ENCODE results near the gene TUFM.

Gene TUFM

DNA sequence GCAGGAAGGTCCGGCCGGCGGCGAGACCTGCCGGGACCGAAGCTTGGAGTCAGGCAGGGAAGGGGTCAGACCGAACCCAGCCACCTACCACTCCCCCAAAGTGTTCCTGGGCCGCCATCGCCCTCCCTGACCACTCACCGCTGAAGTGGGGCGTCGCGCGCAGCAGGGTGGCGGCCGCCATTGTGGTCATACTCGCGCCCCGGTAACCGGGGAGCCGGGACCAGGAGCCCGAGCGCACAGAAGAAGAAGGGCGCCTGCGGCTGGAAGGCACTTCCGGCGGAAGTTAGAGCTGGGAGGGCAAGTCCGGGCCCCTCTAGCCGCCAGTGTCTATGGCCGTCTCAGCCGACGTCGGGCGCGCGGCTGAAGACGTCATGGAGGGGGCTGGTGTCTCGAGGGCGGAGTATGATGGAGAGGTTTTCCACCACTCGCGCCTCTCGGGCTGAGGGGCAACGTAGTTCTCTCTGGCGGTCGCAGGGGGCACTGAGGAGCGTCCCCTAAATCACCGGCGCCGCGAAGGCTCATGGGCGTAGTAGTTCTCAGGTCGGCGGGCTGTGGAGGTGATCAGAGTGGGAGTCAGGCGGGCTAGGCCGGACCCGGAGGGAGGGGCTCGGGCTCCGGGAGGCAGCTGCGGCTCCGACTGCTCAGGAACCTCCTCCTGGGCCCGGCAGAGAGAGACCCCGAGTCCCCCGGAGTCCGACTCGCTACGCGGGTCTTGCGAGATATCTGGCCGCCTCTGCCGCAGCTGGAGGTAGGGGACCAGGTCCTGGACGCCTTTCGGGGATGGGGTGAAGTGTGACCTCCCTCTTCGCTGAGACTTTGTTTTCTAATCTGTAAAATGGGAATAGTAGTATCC is at the start of gene TUFM:
Gene TUFM, minus strand, starts transcription at position 269 of the 853 bp plus-strand sequence. Its CDS starts 79 bp downstream, at position 190.
- ATAC-seq, result peak; percentile 92
- TF ChIP-seq, protein P1, sequence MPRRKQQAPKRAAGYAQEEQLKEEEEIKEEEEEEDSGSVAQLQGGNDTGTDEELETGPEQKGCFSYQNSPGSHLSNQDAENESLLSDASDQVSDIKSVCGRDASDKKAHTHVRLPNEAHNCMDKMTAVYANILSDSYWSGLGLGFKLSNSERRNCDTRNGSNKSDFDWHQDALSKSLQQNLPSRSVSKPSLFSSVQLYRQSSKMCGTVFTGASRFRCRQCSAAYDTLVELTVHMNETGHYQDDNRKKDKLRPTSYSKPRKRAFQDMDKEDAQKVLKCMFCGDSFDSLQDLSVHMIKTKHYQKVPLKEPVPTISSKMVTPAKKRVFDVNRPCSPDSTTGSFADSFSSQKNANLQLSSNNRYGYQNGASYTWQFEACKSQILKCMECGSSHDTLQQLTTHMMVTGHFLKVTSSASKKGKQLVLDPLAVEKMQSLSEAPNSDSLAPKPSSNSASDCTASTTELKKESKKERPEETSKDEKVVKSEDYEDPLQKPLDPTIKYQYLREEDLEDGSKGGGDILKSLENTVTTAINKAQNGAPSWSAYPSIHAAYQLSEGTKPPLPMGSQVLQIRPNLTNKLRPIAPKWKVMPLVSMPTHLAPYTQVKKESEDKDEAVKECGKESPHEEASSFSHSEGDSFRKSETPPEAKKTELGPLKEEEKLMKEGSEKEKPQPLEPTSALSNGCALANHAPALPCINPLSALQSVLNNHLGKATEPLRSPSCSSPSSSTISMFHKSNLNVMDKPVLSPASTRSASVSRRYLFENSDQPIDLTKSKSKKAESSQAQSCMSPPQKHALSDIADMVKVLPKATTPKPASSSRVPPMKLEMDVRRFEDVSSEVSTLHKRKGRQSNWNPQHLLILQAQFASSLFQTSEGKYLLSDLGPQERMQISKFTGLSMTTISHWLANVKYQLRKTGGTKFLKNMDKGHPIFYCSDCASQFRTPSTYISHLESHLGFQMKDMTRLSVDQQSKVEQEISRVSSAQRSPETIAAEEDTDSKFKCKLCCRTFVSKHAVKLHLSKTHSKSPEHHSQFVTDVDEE (CRISPR knock-in tag; IDR thresholded peaks at IDR 0.05), result no peak
- TF ChIP-seq, protein P2, sequence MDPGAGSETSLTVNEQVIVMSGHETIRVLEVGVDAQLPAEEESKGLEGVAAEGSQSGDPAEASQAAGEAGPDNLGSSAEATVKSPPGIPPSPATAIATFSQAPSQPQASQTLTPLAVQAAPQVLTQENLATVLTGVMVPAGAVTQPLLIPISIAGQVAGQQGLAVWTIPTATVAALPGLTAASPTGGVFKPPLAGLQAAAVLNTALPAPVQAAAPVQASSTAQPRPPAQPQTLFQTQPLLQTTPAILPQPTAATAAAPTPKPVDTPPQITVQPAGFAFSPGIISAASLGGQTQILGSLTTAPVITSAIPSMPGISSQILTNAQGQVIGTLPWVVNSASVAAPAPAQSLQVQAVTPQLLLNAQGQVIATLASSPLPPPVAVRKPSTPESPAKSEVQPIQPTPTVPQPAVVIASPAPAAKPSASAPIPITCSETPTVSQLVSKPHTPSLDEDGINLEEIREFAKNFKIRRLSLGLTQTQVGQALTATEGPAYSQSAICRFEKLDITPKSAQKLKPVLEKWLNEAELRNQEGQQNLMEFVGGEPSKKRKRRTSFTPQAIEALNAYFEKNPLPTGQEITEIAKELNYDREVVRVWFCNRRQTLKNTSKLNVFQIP (CRISPR knock-in tag; IDR thresholded peaks at IDR 0.05; ENCODE audit: borderline replicate concordance, low read depth), result no peak
- TF ChIP-seq ZC3H10 (CRISPR knock-in tag; IDR thresholded peaks at IDR 0.05), result no peak
- no peak for TF ChIP-seq ARNTL (CRISPR knock-in tag; IDR thresholded peaks at IDR 0.05; ENCODE audit: borderline replicate concordance, low read depth)
- TF ChIP-seq TCF4 (CRISPR knock-in tag; IDR thresholded peaks at IDR 0.05; ENCODE audit: borderline replicate concordance), result no peak

DNA sequence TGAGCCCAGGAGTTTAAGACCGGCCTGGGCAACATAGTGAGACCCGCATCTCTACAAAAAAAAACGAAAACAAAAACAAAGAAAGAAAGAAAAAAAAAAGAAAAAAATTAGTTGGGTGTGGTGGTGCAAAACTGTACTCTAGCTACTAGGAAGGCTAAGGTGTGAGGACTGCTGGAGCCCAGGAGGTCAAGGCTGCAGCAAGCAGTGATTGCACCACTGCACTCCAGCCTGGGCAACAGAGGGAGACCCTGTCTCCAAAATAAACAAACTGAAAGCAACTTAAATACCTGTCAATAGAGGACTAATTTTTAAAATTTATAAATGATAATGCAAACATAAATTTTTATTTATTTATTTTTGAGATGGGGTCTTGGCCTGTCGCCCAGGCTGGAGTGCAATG is 49.5 kb upstream of the TUFM start:
- ATAC-seq, result no peak
- TF ChIP-seq, protein P3, sequence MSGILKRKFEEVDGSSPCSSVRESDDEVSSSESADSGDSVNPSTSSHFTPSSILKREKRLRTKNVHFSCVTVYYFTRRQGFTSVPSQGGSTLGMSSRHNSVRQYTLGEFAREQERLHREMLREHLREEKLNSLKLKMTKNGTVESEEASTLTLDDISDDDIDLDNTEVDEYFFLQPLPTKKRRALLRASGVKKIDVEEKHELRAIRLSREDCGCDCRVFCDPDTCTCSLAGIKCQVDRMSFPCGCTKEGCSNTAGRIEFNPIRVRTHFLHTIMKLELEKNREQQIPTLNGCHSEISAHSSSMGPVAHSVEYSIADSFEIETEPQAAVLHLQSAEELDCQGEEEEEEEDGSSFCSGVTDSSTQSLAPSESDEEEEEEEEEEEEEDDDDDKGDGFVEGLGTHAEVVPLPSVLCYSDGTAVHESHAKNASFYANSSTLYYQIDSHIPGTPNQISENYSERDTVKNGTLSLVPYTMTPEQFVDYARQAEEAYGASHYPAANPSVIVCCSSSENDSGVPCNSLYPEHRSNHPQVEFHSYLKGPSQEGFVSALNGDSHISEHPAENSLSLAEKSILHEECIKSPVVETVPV (CRISPR knock-in tag; IDR thresholded peaks at IDR 0.05), result no peak
- TF ChIP-seq ISL1 (CRISPR knock-in tag; IDR thresholded peaks at IDR 0.05) (no peak), OSR1 (CRISPR knock-in tag; IDR thresholded peaks at IDR 0.05) (no peak), TCF4 (CRISPR knock-in tag; IDR thresholded peaks at IDR 0.05; ENCODE audit: borderline replicate concordance) (no peak), BACH2 (CRISPR knock-in tag; IDR thresholded peaks at IDR 0.05; ENCODE audit: borderline replicate concordance) (no peak), ZNF8 (CRISPR knock-in tag; IDR thresholded peaks at IDR 0.05) (no peak), ZNF565 (CRISPR knock-in tag; conservative IDR thresholded peaks at IDR 0.05; ENCODE audit: low read depth) (no peak)
- TF ChIP-seq, protein P2 (CRISPR knock-in tag; IDR thresholded peaks at IDR 0.05; ENCODE audit: borderline replicate concordance, low read depth), result no peak
- TF ChIP-seq, protein P4, sequence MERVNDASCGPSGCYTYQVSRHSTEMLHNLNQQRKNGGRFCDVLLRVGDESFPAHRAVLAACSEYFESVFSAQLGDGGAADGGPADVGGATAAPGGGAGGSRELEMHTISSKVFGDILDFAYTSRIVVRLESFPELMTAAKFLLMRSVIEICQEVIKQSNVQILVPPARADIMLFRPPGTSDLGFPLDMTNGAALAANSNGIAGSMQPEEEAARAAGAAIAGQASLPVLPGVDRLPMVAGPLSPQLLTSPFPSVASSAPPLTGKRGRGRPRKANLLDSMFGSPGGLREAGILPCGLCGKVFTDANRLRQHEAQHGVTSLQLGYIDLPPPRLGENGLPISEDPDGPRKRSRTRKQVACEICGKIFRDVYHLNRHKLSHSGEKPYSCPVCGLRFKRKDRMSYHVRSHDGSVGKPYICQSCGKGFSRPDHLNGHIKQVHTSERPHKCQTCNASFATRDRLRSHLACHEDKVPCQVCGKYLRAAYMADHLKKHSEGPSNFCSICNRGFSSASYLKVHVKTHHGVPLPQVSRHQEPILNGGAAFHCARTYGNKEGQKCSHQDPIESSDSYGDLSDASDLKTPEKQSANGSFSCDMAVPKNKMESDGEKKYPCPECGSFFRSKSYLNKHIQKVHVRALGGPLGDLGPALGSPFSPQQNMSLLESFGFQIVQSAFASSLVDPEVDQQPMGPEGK (CRISPR knock-in tag; IDR thresholded peaks at IDR 0.05; ENCODE audit: borderline replicate concordance), result no peak
- TF ChIP-seq, protein P1 (CRISPR knock-in tag; IDR thresholded peaks at IDR 0.05), result no peak

DNA sequence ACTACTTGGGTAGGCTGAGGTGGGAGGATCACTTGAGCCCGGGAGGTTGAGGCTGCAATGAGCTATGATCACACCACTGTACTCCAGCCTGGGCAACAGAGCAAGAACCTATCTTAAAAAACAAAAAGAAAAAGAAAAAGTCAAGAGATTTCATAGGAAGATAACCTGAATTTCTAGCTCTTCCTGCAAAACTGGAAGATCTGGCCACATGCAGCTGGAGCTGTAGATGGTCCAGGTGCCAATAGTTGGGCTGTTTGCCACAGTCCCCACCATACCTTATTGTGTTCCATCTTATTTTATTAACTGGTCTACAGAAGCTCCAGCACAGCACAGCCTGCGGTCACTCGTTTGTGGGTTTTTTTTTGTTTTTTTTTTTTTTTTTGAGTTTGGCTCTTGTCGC is 47.1 kb upstream of the TUFM start:
- no peak for ATAC-seq
- TF ChIP-seq ZFP30 (CRISPR knock-in tag; IDR thresholded peaks at IDR 0.05), result no peak
- TF ChIP-seq, protein P3 (CRISPR knock-in tag; IDR thresholded peaks at IDR 0.05), result no peak
- TF ChIP-seq ZNF8 (CRISPR knock-in tag; IDR thresholded peaks at IDR 0.05), result no peak
- no peak for TF ChIP-seq ARNTL (CRISPR knock-in tag; IDR thresholded peaks at IDR 0.05; ENCODE audit: borderline replicate concordance, low read depth)
- TF ChIP-seq ZC3H10 (CRISPR knock-in tag; IDR thresholded peaks at IDR 0.05), result no peak
- TF ChIP-seq, protein P5, sequence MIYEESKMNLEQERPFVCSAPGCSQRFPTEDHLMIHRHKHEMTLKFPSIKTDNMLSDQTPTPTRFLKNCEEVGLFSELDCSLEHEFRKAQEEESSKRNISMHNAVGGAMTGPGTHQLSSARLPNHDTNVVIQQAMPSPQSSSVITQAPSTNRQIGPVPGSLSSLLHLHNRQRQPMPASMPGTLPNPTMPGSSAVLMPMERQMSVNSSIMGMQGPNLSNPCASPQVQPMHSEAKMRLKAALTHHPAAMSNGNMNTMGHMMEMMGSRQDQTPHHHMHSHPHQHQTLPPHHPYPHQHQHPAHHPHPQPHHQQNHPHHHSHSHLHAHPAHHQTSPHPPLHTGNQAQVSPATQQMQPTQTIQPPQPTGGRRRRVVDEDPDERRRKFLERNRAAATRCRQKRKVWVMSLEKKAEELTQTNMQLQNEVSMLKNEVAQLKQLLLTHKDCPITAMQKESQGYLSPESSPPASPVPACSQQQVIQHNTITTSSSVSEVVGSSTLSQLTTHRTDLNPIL (CRISPR knock-in tag; IDR thresholded peaks at IDR 0.05; ENCODE audit: low read depth), result no peak
- TF ChIP-seq GLIS3 (CRISPR knock-in tag; IDR thresholded peaks at IDR 0.05), result no peak
- TF ChIP-seq, protein P2 (CRISPR knock-in tag; IDR thresholded peaks at IDR 0.05; ENCODE audit: borderline replicate concordance, low read depth), result no peak
- TF ChIP-seq TOX (CRISPR knock-in tag; IDR thresholded peaks at IDR 0.05; ENCODE audit: borderline replicate concordance), result no peak

All from SK-N-SH treated with all-trans-retinoic acid at 6 μM for 48 hours (cell line).